ENCODE data around the gene THAP12. TPM values are rescaled to one million over a fixed set of nuclear protein-coding genes. Genes with fewer than 3 reads are reported as not detected.

THAP12 gene
- total RNA-seq, 1 experiment from 2014 or later = 42.5 TPM

- H3K27ac ChIP-seq (ENCODE audit: insufficient read length, low read depth, low read length) = no peak overlapping the region
- H3K36me3 Mint-ChIP-seq (ENCODE audit: insufficient read depth in 1 of 3, low read depth in 3 of 3) = no peaks in the 10 kb centered on the region
- H3K27ac Mint-ChIP-seq = no peak overlapping the region
- H3K9ac ChIP-seq (ENCODE audit: extremely low read depth, insufficient read length, low read length) = no peak overlapping the region
- no peaks in the 10 kb centered on the region for H3K27me3 ChIP-seq (ENCODE audit: insufficient read depth, low read length)
- H2BK12ac ChIP-seq (ENCODE audit: insufficient read length, low read depth, low read length) = no peak overlapping the region
- H3T11ph ChIP-seq (ENCODE audit: low read length) = no peak overlapping the region
- H4K8ac ChIP-seq (replicated peaks; ENCODE audit: insufficient read length, low read depth, low read length) = no peak overlapping the region
- no peak overlapping the region for H3K18ac ChIP-seq (ENCODE audit: insufficient read length, low read depth, low read length)
- H3K4ac ChIP-seq (ENCODE audit: low read depth, low read length) = no peak overlapping the region
- H3K27me3 Mint-ChIP-seq (ENCODE audit: low read depth) = no peaks in the 10 kb centered on the region
- no peak overlapping the region for H4K91ac ChIP-seq (ENCODE audit: insufficient read length, low read depth, low read length)
- H2AK5ac ChIP-seq (ENCODE audit: insufficient read length, low read length) = no peak overlapping the region
- H3K9me3 ChIP-seq (ENCODE audit: control insufficient read depth, low read depth, low read length) = no peaks in the 10 kb centered on the region
- no peak overlapping the region for H3K4me2 ChIP-seq (ENCODE audit: insufficient read depth, insufficient read length, low read length)
- no peak overlapping the region for H3K4me3 Mint-ChIP-seq
- H2BK5ac ChIP-seq (ENCODE audit: insufficient read length, low read length) = no peak overlapping the region
- no peaks in the 10 kb centered on the region for H3K23me2 ChIP-seq (ENCODE audit: insufficient read length, low read depth, low read length, poor library complexity, severe bottlenecking)
- no peaks in the 10 kb centered on the region for H3K79me1 ChIP-seq (ENCODE audit: insufficient read depth, low read depth, low read length, poor library complexity, severe bottlenecking)
- H2BK120ac ChIP-seq (ENCODE audit: low read depth, low read length, poor library complexity, severe bottlenecking) = no peak overlapping the region
- no CpG with 5 or more reads among the region's 1 CpG for WGBS (ENCODE audit: extremely low coverage, insufficient read length, low lambda C conversion rate)
- no peak overlapping the region for H2BK15ac ChIP-seq (ENCODE audit: low read depth, low read length)
- H3K9me3 Mint-ChIP-seq = no peaks in the 10 kb centered on the region
- no peaks in the 10 kb centered on the region for H3K4me1 Mint-ChIP-seq
- H3K23ac ChIP-seq (ENCODE audit: insufficient read length, low read depth, low read length) = no peak overlapping the region
- H3K14ac ChIP-seq (ENCODE audit: insufficient read depth, low read length) = no peak overlapping the region
- DNase-seq = no peak
- no peak overlapping the region for H2BK20ac ChIP-seq (ENCODE audit: low read depth, low read length, poor library complexity, severe bottlenecking)
- H3K4me1 ChIP-seq (ENCODE audit: insufficient read depth, low read length) = no peaks in the 10 kb centered on the region
- no peak for TF ChIP-seq CTCF (conservative IDR thresholded peaks at IDR 0.05)
- H3K79me2 ChIP-seq (ENCODE audit: insufficient read depth, low read length) = no peaks in the 10 kb centered on the region
- H2AFZ ChIP-seq (ENCODE audit: low read length) = no peak overlapping the region
- H4K20me1 ChIP-seq (ENCODE audit: control insufficient read depth, insufficient read depth, insufficient read length) = no peaks in the 10 kb centered on the region
- no peak overlapping the region for H3K56ac ChIP-seq (ENCODE audit: insufficient read length, low read depth, low read length)
- H4K5ac ChIP-seq (ENCODE audit: insufficient read length, low read depth, low read length) = no peak overlapping the region
These were observed 11.9 kb upstream of the THAP12 start for GRCh38 chr11:76392870-76393269.
